Measurements from ENCODE around the gene MLKL. TPM values are rescaled to one million over a fixed set of nuclear protein-coding genes. Genes with fewer than 3 reads are reported as not detected.

The MLKL gene
- total RNA-seq, 1 experiment from 2014 or later = 4.3 TPM

DNA sequence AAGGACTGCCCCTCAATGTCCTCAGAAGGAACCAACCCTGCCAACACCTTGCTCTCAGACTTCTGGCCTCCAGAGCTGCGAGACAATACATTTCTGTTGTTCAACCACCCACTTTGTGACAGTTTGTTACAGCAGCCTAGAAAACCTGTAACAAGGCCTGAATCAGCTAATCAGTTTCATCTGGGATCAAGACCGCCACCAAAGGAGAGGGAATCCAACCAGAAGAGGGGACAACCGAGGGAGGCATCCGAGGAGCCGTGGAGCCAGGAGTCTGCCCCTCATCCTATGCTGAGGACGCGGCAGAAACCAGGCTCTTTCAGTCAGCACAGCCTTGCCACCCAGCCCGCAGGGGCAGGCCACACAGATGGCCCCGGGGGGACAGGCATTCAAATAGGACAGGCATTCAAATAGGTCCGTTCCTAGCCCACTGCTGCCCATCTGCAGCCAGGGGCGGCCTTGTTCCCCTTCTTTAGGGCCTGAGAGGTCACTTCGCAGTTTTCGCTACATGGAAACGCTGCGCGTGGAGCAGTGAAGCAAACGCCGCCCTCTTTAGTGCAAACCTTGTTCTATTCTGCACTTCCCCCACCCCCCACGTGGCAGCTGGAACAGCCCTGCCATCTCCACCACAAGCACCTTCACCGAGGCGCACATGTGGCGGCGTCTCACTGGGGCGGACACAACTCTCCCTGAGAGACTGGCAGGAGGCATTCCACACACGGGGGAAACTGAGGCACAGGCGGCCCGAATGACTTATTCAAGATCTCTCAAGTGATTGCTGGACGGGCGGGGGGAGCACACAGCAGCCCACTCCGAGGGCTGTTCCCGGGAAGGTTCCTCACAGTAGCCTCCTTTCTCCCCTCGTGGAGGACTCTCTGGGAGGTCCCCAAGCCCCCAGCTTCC lies 47.3 kb upstream of the MLKL start:
- H3K27ac Mint-ChIP-seq = no peak overlapping the region
- CTCF ChIA-PET = interaction anchor here (1.2 to 3.1 kb wide), 2 partner anchors 27 to 65 kb away, joined by 3 to 16 read pairs; partner anchors contain the start of gene FA2H
- ATAC-seq (no peak), DNase-seq (ENCODE audit: low spot score) (no peak)
- TF ChIP-seq, protein P1, sequence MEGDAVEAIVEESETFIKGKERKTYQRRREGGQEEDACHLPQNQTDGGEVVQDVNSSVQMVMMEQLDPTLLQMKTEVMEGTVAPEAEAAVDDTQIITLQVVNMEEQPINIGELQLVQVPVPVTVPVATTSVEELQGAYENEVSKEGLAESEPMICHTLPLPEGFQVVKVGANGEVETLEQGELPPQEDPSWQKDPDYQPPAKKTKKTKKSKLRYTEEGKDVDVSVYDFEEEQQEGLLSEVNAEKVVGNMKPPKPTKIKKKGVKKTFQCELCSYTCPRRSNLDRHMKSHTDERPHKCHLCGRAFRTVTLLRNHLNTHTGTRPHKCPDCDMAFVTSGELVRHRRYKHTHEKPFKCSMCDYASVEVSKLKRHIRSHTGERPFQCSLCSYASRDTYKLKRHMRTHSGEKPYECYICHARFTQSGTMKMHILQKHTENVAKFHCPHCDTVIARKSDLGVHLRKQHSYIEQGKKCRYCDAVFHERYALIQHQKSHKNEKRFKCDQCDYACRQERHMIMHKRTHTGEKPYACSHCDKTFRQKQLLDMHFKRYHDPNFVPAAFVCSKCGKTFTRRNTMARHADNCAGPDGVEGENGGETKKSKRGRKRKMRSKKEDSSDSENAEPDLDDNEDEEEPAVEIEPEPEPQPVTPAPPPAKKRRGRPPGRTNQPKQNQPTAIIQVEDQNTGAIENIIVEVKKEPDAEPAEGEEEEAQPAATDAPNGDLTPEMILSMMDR (IDR thresholded peaks at IDR 0.05) = no peak
- TF ChIP-seq TP53 (CRISPR knock-in tag; IDR thresholded peaks at IDR 0.05) (no peak), RELA (CRISPR knock-in tag; IDR thresholded peaks at IDR 0.05; ENCODE audit: borderline replicate concordance) (no peak), ZNF121 (CRISPR knock-in tag; IDR thresholded peaks at IDR 0.05) (no peak), IRF2 (CRISPR knock-in tag; IDR thresholded peaks at IDR 0.05; ENCODE audit: borderline replicate concordance, low read depth) (no peak), NFE2L1 (CRISPR knock-in tag; IDR thresholded peaks at IDR 0.05) (no peak), NR3C1 (CRISPR knock-in tag; conservative IDR thresholded peaks at IDR 0.05; ENCODE audit: low read depth) (no peak), GTF2I (CRISPR knock-in tag; conservative IDR thresholded peaks at IDR 0.05) (no peak), CBFB (CRISPR knock-in tag; IDR thresholded peaks at IDR 0.05; ENCODE audit: low read depth) (no peak)
- TF ChIP-seq, protein P2, sequence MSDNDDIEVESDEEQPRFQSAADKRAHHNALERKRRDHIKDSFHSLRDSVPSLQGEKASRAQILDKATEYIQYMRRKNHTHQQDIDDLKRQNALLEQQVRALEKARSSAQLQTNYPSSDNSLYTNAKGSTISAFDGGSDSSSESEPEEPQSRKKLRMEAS (CRISPR knock-in tag; IDR thresholded peaks at IDR 0.05) = no peak
- no peak overlapping the region for H3K4me3 Mint-ChIP-seq
- no peaks in the 10 kb centered on the region for H3K36me3 Mint-ChIP-seq
- POLR2A ChIA-PET = interaction anchor here (0.6 kb wide), 1 partner anchor 37 kb away, joined by 5 read pairs; no protein-coding TSS in a partner anchor
- H3K27me3 Mint-ChIP-seq (ENCODE audit: low read depth) = no peaks in the 10 kb centered on the region
- no peaks in the 10 kb centered on the region for H3K9me3 Mint-ChIP-seq
- peaks cover 28% of the 10 kb centered on the region for H3K4me1 Mint-ChIP-seq

DNA sequence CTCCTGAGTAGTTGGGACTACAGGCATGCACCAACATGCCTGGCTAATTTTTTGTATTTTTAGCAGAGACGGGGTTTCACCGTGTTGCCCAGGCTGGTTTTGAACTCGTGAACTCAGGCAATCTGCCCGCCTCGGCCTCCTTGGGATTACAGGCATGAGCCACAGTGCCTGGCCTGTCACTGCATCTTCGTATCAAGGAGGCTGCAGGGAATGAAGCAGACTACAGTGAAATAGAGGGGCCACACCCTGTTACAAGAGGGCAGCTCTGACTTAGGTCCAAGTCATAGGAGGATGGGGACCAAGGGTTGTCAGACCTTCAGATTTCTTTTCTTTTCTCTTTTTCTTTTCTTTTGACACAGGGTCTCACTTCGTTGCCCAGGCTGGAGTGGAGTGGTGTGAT lies 45.3 kb upstream of the MLKL start:
- peaks cover 34% of the 10 kb centered on the region for H3K4me1 Mint-ChIP-seq
- H3K27me3 Mint-ChIP-seq (ENCODE audit: low read depth) = no peaks in the 10 kb centered on the region
- no peak overlapping the region for H3K27ac Mint-ChIP-seq
- no peaks in the 10 kb centered on the region for H3K9me3 Mint-ChIP-seq
- DNase-seq (ENCODE audit: low spot score) (no peak), ATAC-seq (no peak)
- no peak for TF ChIP-seq GTF2I (CRISPR knock-in tag; conservative IDR thresholded peaks at IDR 0.05)
- TF ChIP-seq, protein P3, sequence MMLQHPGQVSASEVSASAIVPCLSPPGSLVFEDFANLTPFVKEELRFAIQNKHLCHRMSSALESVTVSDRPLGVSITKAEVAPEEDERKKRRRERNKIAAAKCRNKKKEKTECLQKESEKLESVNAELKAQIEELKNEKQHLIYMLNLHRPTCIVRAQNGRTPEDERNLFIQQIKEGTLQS (CRISPR knock-in tag; conservative IDR thresholded peaks at IDR 0.05) = no peak
- TF ChIP-seq, protein P4, sequence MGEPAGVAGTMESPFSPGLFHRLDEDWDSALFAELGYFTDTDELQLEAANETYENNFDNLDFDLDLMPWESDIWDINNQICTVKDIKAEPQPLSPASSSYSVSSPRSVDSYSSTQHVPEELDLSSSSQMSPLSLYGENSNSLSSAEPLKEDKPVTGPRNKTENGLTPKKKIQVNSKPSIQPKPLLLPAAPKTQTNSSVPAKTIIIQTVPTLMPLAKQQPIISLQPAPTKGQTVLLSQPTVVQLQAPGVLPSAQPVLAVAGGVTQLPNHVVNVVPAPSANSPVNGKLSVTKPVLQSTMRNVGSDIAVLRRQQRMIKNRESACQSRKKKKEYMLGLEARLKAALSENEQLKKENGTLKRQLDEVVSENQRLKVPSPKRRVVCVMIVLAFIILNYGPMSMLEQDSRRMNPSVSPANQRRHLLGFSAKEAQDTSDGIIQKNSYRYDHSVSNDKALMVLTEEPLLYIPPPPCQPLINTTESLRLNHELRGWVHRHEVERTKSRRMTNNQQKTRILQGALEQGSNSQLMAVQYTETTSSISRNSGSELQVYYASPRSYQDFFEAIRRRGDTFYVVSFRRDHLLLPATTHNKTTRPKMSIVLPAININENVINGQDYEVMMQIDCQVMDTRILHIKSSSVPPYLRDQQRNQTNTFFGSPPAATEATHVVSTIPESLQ (CRISPR knock-in tag; IDR thresholded peaks at IDR 0.05) = no peak
- TF ChIP-seq, protein P5, sequence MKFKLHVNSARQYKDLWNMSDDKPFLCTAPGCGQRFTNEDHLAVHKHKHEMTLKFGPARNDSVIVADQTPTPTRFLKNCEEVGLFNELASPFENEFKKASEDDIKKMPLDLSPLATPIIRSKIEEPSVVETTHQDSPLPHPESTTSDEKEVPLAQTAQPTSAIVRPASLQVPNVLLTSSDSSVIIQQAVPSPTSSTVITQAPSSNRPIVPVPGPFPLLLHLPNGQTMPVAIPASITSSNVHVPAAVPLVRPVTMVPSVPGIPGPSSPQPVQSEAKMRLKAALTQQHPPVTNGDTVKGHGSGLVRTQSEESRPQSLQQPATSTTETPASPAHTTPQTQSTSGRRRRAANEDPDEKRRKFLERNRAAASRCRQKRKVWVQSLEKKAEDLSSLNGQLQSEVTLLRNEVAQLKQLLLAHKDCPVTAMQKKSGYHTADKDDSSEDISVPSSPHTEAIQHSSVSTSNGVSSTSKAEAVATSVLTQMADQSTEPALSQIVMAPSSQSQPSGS (CRISPR knock-in tag; IDR thresholded peaks at IDR 0.05; ENCODE audit: borderline replicate concordance, low read depth) = no peak
- TF ChIP-seq IRF2 (CRISPR knock-in tag; IDR thresholded peaks at IDR 0.05; ENCODE audit: borderline replicate concordance, low read depth) = no peak
- no peak for TF ChIP-seq ZNF416 (CRISPR knock-in tag; IDR thresholded peaks at IDR 0.05)
- no peak for TF ChIP-seq ZBTB21 (CRISPR knock-in tag; IDR thresholded peaks at IDR 0.05; ENCODE audit: borderline replicate concordance)
- no peak for TF ChIP-seq PRRX2 (CRISPR knock-in tag; IDR thresholded peaks at IDR 0.05)
- no peak for TF ChIP-seq EMX1 (CRISPR knock-in tag; IDR thresholded peaks at IDR 0.05)
- TF ChIP-seq, protein P6, sequence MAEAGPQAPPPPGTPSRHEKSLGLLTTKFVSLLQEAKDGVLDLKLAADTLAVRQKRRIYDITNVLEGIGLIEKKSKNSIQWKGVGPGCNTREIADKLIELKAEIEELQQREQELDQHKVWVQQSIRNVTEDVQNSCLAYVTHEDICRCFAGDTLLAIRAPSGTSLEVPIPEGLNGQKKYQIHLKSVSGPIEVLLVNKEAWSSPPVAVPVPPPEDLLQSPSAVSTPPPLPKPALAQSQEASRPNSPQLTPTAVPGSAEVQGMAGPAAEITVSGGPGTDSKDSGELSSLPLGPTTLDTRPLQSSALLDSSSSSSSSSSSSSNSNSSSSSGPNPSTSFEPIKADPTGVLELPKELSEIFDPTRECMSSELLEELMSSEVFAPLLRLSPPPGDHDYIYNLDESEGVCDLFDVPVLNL (CRISPR knock-in tag; IDR thresholded peaks at IDR 0.05; ENCODE audit: borderline replicate concordance, low read depth) = no peak
- TF ChIP-seq ZNF671 (CRISPR knock-in tag; IDR thresholded peaks at IDR 0.05) = no peak
- TF ChIP-seq, protein P7, sequence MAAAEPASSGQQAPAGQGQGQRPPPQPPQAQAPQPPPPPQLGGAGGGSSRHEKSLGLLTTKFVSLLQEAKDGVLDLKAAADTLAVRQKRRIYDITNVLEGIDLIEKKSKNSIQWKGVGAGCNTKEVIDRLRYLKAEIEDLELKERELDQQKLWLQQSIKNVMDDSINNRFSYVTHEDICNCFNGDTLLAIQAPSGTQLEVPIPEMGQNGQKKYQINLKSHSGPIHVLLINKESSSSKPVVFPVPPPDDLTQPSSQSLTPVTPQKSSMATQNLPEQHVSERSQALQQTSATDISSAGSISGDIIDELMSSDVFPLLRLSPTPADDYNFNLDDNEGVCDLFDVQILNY (CRISPR knock-in tag; IDR thresholded peaks at IDR 0.05) = no peak
- no peak for TF ChIP-seq RORB (CRISPR knock-in tag; IDR thresholded peaks at IDR 0.05)
- TF ChIP-seq, protein P8, sequence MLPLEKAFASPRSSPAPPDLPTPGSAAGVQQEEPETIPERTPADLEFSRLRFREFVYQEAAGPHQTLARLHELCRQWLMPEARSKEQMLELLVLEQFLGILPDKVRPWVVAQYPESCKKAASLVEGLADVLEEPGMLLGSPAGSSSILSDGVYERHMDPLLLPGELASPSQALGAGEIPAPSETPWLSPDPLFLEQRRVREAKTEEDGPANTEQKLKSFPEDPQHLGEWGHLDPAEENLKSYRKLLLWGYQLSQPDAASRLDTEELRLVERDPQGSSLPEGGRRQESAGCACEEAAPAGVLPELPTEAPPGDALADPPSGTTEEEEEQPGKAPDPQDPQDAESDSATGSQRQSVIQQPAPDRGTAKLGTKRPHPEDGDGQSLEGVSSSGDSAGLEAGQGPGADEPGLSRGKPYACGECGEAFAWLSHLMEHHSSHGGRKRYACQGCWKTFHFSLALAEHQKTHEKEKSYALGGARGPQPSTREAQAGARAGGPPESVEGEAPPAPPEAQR (CRISPR knock-in tag; IDR thresholded peaks at IDR 0.05) = no peak
- TF ChIP-seq MYBL2 (CRISPR knock-in tag; IDR thresholded peaks at IDR 0.05) = no peak
- no peak for TF ChIP-seq ATF1 (CRISPR knock-in tag; IDR thresholded peaks at IDR 0.05)
- TF ChIP-seq OVOL2 (CRISPR knock-in tag; IDR thresholded peaks at IDR 0.05; ENCODE audit: borderline replicate concordance) = no peak
- no peaks in the 10 kb centered on the region for H3K36me3 Mint-ChIP-seq
- CTCF ChIA-PET = no interaction called here
- POLR2A ChIA-PET = no interaction called here
- H3K4me3 Mint-ChIP-seq = no peak overlapping the region

All from WTC11 (cell line).